NCI-H510A treated with DMSO at 0.1 percent for 48 hours (cell line): ENCODE data around the gene ZFYVE9.
"Not testable (repeated sequence)": the region's sequence is repeated elsewhere in the genome, so short reads cannot be mapped to it uniquely, and the experiment has no call there.

Experiments
- DNase-seq: peaks from one replicate; lab custom pipeline; 2025; lab: John Stamatoyannopoulos, UW

Gene ZFYVE9

GRCh38 chr1:52145137-52145536, 3.2 kb downstream of the ZFYVE9 start:
- DNase-seq: no peak

GRCh38 chr1:52150445-52150844, 8.6 kb downstream of the ZFYVE9 start:
- DNase-seq: not testable (repeated sequence)

GRCh38 chr1:52150946-52151345, 9.1 kb downstream of the ZFYVE9 start:
- DNase-seq: no peak

- no peak for DNase-seq
Measured at GRCh38 chr1:52152572-52152971, 10.7 kb downstream of the ZFYVE9 start.

GRCh38 chr1:52153010-52153409, 11.1 kb downstream of the ZFYVE9 start:
- DNase-seq: no peak

- no peak for DNase-seq
Measured at GRCh38 chr1:52153898-52154297, 12.0 kb downstream of the ZFYVE9 start.

- no peak for DNase-seq
Measured at GRCh38 chr1:52156460-52156859, 14.6 kb downstream of the ZFYVE9 start.

- no peak for DNase-seq
Measured at GRCh38 chr1:52157582-52157981, 15.7 kb downstream of the ZFYVE9 start.

- no peak for DNase-seq
Measured at GRCh38 chr1:52158218-52158617, 16.3 kb downstream of the ZFYVE9 start.

GRCh38 chr1:52159033-52159789, 17.3 kb downstream of the ZFYVE9 start:
- DNase-seq: no peak

GRCh38 chr1:52162947-52163346, 21.1 kb downstream of the ZFYVE9 start:
- no peak for DNase-seq

GRCh38 chr1:52164604-52165003, 22.7 kb downstream of the ZFYVE9 start:
- no peak for DNase-seq

GRCh38 chr1:52166996-52167753, 25.3 kb downstream of the ZFYVE9 start:
- no peak for DNase-seq

GRCh38 chr1:52168373-52169080, 26.6 kb downstream of the ZFYVE9 start:
- DNase-seq: no peak

- DNase-seq: not testable (repeated sequence)
Measured at GRCh38 chr1:52171149-52171548, 29.3 kb downstream of the ZFYVE9 start.

GRCh38 chr1:52179073-52179472, 37.2 kb downstream of the ZFYVE9 start:
- no peak for DNase-seq

- DNase-seq: no peak
Measured at GRCh38 chr1:52180176-52180575, 38.3 kb downstream of the ZFYVE9 start.

GRCh38 chr1:52181759-52182158, 39.9 kb downstream of the ZFYVE9 start:
- DNase-seq: not testable (repeated sequence)

- DNase-seq: not testable (repeated sequence)
Measured at GRCh38 chr1:52182328-52182727, 40.4 kb downstream of the ZFYVE9 start.

- peak; percentile 70 for DNase-seq
Measured at GRCh38 chr1:52182874-52183400, 41.0 kb downstream of the ZFYVE9 start.

- DNase-seq: no peak
Measured at GRCh38 chr1:52186449-52186848, 44.6 kb downstream of the ZFYVE9 start.

GRCh38 chr1:52189898-52190480, 48.1 kb downstream of the ZFYVE9 start:
- no peak for DNase-seq
